GM19043 (cell line): ENCODE measurements around the gene ADSS1.
A peak's percentile ranks its signal among the peaks of the same experiment; 100 is the strongest.
"Not testable (repeated sequence)": the region's sequence is repeated elsewhere in the genome, so short reads cannot be mapped to it uniquely, and the experiment has no call there.

ENCODE experiments used
- ATAC-seq: cut with Tn5 transposase; IDR thresholded peaks from one replicate; pipeline ENCODE4 v1.9.1; 2021; ENCODE audit warnings: low read depth; ENCODE audit not compliant: unreplicated experiment

Gene ADSS1

GRCh38 chr14:104743461-104744380 is 19.7 kb downstream of the ADSS1 start:
- no peak for ATAC-seq

- ATAC-seq: no peak
Measured at GRCh38 chr14:104744484-104744883, 20.5 kb downstream of the ADSS1 start.

GRCh38 chr14:104745431-104745830 is 21.4 kb downstream of the ADSS1 start:
- ATAC-seq: no peak

GRCh38 chr14:104746071-104746545 is 22.1 kb downstream of the ADSS1 start:
- ATAC-seq: no peak

DNA sequence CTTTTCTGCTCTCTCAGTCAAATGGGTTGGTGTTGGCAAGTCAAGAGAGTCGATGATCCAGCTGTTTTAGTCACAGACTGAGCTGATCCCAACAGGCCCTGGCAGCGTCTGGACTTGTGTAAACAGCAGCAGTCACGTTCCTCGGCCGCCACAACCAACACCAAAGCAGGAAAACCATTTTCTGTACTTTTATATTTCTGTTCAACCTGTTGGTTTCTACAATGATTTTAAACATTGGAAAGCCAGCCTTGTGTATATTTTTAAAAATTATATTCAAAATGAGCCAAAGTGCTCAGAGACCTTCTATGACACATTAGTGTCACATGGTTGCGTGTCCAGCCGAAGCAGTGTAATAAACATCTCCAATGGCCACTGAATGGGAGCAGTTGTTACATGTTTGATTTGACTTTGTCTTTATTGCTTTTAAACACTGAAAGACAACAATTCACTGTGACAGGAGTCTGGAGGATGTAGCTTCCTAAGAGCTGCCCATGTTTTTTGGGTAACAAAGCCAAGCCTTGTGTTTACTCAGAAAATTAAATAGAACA is 23.0 kb downstream of the ADSS1 start:
- ATAC-seq: no peak

DNA sequence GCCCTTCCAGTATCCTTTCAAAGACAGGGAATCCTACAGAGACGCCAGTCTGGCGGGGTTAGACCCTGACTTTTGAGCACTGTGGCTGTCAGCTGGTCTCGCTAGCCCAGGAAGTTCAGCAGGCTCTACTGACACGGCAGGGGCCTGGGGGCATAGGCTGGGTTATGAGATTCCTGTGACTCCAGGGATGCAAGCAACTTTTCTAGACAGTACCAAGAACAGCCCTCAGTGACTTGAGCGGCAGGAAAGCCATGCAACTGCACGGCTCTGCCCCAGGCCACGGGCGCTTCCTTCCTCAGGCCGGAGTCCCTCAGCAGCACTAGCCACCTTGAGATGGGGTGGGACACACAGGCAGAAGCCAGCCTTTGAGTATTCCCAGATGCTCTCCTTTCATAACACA is 23.8 kb downstream of the ADSS1 start:
- ATAC-seq: no peak

DNA sequence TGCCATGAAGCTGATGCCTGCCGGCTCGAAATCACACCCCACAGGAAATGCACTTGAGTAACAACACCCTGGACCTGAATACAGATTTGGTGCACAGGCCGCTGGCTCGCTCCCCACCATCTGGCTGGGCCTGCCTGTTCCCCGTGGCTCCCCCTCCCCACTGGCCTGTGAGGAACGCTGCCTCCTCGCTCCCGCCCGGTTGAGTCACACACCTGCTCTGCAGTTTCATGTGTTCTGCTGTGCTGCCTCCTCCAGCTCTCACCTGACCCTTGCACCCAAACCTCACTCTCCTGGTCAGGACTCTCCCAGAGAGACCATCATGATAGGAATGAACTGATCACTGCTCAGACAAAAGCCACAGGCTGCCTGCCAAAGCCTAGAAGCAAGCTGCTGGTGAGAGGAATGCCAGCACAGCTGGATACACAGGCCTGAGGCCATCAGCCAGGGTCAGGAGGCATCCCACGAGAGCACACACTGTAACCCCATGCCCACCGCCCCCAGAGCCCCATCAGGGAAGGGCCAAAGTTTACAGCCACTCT is 25.2 kb downstream of the ADSS1 start:
- no peak for ATAC-seq

DNA sequence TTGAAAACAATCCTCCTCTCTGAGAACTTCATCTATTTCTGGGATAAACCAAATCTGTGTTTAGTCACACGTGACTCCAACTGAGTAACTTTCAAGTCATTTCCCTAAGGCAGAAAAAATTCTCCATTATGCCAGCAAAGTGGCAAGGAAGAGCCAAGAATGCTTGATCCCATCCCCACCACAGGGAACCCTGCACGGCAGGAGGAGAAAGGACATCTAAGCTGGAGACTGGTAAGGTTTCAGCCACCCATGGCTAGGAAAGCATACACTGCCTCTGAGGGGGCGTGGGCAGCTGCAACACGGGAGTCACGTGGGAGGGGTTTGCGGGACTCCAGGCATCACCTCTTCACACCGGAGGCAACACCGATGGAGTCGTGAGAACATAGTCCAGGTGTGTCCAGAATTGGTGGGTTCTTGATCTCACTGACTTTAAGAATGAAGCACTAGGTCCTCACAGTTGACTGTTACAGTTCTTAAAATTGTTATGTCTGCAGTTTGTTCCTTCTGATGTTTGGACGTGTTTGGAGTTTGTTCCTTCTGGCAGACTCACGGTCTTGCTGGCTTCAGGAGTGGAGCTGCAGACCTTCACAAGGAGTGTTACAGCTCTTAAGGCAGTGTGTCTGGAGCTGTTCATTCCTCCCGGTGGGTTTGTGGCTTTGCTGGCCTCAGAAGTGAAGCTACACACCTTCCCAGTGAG is 26.2 kb downstream of the ADSS1 start:
- ATAC-seq: no peak

DNA sequence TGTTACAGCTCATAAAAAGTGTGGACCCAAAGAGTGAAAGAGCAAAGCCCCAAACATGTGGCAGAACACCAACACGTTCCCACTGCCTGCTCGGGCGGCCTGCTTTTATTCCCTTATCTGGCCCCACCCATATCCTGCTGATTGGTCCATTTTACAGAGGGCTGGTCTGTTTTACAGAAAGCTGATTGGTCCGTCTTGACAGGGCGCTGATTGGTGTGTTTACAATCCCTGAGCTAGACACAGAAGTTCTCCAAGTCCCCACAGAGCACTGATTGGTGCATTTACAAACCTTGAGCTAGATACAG is 26.7 kb downstream of the ADSS1 start:
- ATAC-seq: not testable (repeated sequence)

- no peak for ATAC-seq
Measured at GRCh38 chr14:104751539-104752422, 27.8 kb downstream of the ADSS1 start.

DNA sequence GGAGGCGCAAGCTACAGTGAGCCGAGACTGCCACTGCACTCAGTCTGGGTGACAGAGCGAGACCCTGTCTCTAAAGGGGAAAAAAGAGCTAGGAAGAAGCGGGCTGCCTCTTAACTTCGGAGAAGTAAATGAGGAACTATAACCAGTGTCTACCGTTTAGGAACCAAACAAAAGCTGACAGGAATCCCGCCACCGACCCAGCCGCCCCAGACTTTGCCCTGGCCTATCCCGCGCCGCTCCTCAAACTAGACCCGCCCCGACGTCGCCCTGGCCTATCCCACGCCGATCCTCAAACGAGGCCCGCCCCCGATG is 28.4 kb downstream of the ADSS1 start:
- peak; percentile 84 for ATAC-seq

GRCh38 chr14:104752735-104753527 is 28.9 kb downstream of the ADSS1 start, which contains the start of gene SIVA1:
Gene SIVA1 (plus strand): TSS chr14:104753147. CDS start chr14:104753202, 55 bp downstream.
- ATAC-seq: peak; percentile 92

- ATAC-seq: no peak
Measured at GRCh38 chr14:104753528-104754212, 29.6 kb downstream of the ADSS1 start.

GRCh38 chr14:104754213-104754851 is 30.3 kb downstream of the ADSS1 start:
- no peak for ATAC-seq

DNA sequence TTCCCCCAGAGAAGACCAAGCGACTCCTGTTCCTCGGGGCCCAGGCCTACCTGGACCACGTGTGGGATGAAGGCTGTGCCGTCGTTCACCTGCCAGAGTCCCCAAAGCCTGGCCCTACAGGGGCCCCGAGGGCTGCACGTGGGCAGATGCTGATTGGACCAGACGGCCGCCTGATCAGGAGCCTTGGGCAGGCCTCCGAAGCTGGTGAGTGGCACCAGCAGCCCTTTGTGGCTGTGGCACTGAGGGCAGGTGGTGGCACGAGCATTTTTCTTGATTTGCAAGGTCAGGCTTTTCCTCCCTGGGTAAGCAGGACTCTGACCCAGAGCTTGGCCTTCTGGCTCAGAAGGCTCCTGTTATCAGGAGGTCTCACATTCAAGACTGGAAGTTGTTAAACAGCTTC is 31.6 kb downstream of the ADSS1 start:
- ATAC-seq: no peak

DNA sequence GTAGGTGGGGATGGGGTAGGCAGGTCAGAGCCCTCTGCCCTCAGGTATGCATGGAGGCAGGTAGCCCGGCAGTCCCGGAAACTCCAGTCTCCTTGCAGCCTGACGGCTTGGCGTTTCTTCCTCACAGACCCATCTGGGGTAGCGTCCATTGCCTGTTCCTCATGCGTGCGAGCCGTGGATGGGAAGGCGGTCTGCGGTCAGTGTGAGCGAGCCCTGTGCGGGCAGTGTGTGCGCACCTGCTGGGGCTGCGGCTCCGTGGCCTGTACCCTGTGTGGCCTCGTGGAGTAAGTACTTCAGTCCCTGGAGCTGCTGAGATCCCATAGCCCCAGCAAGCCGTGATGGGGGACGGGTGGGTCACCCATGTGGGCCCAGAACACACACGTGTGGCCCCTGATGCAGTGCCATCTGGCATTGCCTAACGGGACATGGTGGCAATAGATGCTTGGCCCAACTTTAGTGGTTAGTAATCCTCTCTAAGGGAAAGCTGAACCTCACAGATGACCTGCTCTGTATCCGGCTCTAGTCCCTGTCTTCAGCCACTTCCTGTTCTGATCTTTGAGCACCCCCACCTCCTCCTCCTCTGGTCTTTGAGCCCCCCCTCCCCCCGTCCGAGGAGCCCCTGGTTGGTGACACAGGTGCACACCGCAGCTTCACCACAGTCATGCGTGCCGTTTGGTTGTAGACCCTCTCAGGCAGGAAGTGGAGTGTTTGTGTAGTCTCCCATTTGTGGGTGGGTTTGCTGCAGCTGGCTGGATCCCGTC is 32.6 kb downstream of the ADSS1 start:
- ATAC-seq: no peak

DNA sequence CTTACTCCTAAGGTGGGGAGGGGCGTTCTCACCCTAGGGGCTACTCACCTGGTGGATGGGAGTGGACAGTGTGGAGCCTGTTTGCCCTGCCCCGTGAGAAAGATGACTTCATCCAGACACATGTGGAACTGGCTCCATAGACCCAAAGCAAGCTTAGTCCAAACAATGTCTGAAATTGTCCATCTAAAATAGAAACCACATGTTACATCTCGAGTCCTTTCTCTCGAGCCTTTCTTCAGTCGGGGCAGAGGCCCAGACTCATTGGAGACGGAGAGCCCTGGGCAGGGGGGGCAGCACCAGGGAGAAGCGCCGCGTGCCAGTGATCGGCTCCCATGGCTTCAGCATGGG is 33.2 kb downstream of the ADSS1 start:
- ATAC-seq: no peak
